ENCODE results near the gene TCERG1L.
A peak's percentile ranks its signal among the peaks of the same experiment; 100 is the strongest.
"Not testable (repeated sequence)": the region's sequence is repeated elsewhere in the genome, so short reads cannot be mapped to it uniquely, and the experiment has no call there.

TCERG1L gene

GRCh38 chr10:131248376-131249165 is 63.0 kb downstream of the TCERG1L start:
- no peak for DNase-seq

- no peak for DNase-seq
Observed at GRCh38 chr10:131247873-131248272, 63.6 kb downstream of the TCERG1L start.

GRCh38 chr10:131246775-131247174 is 64.7 kb downstream of the TCERG1L start:
- DNase-seq: no peak

GRCh38 chr10:131246089-131246488 is 65.4 kb downstream of the TCERG1L start:
- DNase-seq: no peak

- DNase-seq: no peak
Observed at GRCh38 chr10:131245475-131246059, 66.0 kb downstream of the TCERG1L start.

GRCh38 chr10:131244836-131245235 is 66.7 kb downstream of the TCERG1L start:
- DNase-seq: no peak

GRCh38 chr10:131243076-131243475 is 68.4 kb downstream of the TCERG1L start:
- DNase-seq: no peak

- peak; percentile 31 for DNase-seq
Observed at GRCh38 chr10:131242007-131242406, 69.5 kb downstream of the TCERG1L start.

GRCh38 chr10:131240691-131241090 is 70.8 kb downstream of the TCERG1L start:
- DNase-seq: no peak

- DNase-seq: no peak
Observed at GRCh38 chr10:131239926-131240325, 71.6 kb downstream of the TCERG1L start.

- no peak for DNase-seq
Observed at GRCh38 chr10:131239450-131239849, 72.1 kb downstream of the TCERG1L start.

- DNase-seq: no peak
Observed at GRCh38 chr10:131238669-131239280, 72.7 kb downstream of the TCERG1L start.

GRCh38 chr10:131237991-131238651 is 73.4 kb downstream of the TCERG1L start:
- DNase-seq: no peak

GRCh38 chr10:131234606-131235005 is 76.9 kb downstream of the TCERG1L start:
- not testable (repeated sequence) for DNase-seq

GRCh38 chr10:131233611-131234258 is 77.8 kb downstream of the TCERG1L start:
- DNase-seq: no peak

GRCh38 chr10:131231965-131232541 is 79.5 kb downstream of the TCERG1L start:
- DNase-seq: no peak

- no peak for DNase-seq
Observed at GRCh38 chr10:131231323-131231964, 80.1 kb downstream of the TCERG1L start.

- DNase-seq: no peak
Observed at GRCh38 chr10:131230641-131231322, 80.7 kb downstream of the TCERG1L start.

GRCh38 chr10:131230166-131230565 is 81.4 kb downstream of the TCERG1L start:
- DNase-seq: no peak

GRCh38 chr10:131227163-131227740 is 84.3 kb downstream of the TCERG1L start:
- DNase-seq: no peak

Data from stimulated activated CD4-positive, alpha-beta T cell treated with anti-CD3 and anti-CD28 coated beads, Interleukin-15, amount 100 ng/mL, for 24 hours (primary cell).